GM21447 (cell line): ENCODE data around the gene LLGL2.

Experiments used
- ATAC-seq: cut with Tn5 transposase; IDR thresholded peaks from one replicate; pipeline ENCODE4 v1.9.1; 2021; ENCODE audit not compliant: unreplicated experiment

The LLGL2 gene

DNA sequence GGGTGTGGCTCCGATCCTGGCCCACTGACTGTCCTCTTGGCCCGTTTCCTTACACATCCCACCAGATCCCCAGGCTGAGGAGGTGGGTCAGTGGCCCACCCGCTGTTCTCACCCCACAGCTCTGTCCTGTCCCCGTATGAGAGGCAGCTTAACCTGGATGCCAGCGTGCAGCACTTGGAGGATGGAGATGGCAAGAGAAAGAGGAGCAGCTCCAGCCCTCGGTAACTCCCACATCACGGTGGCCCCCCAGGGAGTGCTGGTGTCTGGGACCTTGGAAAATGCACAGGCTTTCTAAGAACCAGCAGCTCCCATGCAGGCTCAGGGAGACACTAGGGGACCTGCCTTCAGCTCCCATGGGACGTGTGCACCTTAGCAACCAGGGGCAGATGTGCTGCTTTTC lies 4.2 kb upstream of the LLGL2 start:
- ATAC-seq: no peak

DNA sequence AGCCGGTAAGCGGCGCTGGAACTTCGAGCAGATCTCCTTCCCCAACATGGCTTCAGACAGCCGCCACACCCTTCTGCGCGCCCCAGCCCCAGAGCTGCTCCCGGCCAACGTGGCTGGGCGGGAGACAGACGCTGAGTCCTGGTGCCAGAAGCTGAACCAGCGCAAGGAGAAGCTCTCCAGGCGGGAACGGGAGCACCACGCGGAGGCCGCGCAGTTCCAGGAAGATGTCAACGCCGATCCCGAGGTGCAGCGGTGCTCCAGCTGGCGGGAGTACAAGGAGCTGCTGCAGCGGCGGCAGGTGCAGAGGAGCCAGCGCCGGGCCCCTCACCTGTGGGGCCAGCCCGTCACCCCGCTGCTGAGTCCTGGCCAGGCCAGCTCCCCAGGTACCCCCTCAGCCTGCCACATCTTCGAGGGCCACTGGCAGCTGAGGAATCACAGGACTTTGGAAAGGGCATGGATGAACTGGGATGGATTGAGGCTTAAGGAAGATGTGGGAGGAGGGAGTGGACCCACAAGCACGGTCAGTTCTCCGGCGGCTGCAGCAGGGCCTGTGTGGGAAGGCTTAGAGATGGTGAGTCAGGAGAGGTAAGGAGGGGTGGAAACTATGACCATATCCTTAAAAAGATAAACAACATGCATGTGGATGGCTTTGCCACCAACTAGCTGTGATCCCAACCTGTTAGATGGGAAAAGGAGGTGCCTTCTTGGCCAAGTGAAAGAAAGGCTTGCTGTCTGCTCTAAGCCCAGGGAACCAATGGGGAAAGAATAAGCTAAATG lies 3.4 kb upstream of the LLGL2 start:
- no peak for ATAC-seq

DNA sequence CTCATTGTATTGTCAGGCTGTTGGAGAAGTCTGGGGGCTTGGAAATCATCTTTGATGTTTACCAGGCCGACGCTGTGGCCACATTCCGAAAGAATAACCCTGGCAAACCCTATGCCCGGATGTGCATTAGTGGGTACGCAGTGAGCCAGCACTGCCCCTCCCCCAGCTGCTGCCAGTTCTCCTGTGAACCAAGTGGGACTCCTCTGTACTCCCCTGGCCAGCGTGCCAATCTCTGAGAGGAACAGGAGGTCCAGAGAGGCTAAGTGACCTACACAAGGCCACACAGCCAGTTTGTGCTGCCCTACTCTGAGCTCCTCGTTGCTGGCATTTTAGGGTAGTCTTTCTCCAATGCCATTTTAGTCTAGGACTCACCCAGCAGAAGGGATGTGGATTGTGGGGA lies 1.9 kb upstream of the LLGL2 start:
- no peak for ATAC-seq

GRCh38 chr17:75524269-75524969 lies 1.1 kb upstream of the LLGL2 start:
- ATAC-seq: no peak

DNA sequence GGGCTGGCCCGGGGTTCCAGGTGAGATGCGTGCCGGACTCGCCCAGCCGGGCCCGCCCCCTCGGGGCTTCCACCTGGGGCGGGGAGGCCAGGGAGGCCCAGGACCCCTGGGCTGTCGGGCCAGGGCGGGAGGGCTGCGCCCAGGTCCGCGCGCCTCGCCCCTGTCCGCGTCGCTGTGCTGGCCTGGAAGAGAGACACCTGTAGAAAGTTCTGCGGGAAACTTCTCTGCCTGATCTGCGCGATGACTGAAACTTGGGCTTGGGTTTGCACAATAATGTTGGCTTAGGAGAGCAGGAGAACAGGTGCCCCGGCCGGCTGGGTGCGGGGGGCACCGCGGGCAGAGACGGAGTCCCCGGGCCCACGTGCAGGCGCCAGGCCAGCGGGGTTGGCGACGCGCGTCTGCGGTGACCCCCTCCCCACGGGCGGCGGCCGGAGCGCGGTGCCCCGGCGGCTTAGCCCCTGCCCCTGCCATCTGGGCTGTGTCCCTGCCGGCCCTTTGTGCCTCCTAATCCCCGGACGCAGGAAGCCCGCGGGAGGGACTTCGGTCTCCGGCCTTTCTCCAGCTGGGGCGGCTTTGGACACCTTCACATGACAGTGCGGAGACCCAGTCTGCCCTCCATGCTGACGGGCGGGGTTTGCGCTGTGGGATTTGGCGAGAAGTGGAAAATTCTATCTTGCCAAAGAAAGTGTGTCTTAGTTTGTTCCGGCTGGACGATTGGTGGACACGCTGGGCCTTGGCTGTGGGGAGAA lies 483 bp downstream of the LLGL2 start:
- ATAC-seq: no peak

DNA sequence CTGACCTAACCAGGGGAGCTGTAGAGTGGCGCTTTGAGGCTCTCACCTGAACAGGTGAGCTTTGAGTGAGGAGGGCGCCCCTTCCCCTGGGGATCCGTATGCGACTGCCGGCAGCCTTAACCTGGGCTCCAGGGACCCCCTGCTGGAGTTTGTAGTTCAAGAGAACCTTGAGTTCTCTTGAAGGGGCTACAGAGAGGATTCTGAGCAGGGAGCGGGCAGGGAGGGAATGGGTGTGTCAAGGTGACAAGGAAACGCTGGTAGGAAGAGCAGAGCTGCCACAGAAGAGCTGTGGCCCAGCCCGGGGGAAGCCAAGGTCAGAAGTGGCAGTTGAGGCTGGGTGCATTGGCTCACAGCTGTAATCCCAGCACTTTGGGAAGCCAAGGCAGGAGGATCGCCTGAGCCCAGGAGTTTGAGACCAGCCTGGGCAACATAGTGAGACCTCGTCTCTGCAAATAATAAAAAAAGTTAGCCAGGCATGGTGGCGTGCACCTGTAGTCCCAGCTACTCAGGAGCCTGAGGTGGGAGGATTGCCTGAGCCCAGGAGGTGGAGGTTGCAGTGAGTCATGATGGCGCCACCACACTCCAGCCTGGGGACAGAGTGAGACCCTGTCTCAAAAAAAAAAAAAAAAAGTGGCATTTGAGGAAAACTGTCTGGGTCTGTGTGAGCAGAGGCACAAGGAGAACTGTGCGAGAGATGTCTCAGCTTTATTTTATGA lies 1.2 kb downstream of the LLGL2 start:
- ATAC-seq: no peak

DNA sequence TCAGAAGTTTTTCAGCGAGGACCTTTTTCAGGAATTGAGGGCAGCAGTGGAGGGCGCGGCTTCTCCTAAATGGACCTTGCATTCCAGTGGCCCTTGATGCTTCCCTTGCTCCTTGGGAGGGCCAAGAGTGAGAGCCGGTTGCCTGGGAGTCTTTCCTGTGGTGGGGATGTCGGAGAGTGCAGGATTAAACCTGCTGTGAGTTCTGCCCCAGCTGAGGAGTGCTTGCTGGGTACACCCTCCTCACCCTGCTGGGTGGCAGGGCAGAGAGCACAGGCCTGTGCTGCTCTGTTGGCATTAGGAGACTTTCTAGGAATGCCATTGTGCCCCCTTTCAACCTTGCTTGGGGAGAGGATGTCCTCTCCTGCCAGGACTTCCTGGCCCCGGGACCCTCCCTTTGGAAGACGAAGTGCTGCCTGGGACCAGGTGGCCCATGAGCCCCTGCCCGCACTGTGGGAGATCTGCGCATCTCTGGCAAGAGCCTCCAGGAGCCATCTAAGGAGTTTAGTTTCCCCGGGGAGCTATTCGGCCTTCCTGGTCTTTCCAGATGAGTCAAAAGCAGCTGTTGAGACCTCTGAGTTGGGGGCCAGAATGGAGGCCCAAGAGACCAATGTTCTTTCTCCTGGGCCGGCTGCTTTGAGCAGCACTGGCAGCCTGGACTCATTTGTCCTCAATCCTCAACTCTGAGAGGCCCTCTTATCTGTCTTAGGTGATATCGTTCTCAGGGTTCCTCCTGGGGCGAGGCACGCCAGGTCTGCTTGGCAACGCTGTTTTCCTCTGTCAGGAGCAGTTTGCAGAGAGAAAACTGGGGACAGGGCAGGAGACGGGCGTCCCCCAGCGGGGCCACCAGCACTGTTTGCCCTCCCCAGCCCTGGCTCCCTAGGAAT lies 5.6 kb downstream of the LLGL2 start:
- no peak for ATAC-seq

GRCh38 chr17:75531721-75532072 lies 6.2 kb downstream of the LLGL2 start:
- no peak for ATAC-seq

DNA sequence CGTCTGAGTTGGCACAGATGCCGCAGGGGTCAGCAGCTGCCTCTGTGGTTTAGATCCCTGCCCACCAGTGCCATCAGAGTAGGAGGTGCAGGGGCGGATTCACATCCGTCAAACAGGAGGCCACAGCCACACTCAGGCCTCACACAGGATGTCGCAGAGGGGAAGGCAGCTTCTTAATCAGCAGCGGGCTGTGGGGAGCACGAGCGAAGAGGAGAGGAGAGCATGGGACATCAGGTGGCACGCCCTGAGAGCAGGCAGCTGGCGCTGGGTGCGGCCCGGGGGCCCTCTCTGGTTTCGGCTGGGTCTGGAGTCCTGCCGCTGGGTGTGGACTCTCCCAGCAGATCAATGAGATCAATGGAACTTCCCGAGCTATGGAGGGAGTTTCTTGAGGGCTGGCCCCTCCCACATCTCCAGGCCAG lies 9.6 kb downstream of the LLGL2 start:
- ATAC-seq: no peak

DNA sequence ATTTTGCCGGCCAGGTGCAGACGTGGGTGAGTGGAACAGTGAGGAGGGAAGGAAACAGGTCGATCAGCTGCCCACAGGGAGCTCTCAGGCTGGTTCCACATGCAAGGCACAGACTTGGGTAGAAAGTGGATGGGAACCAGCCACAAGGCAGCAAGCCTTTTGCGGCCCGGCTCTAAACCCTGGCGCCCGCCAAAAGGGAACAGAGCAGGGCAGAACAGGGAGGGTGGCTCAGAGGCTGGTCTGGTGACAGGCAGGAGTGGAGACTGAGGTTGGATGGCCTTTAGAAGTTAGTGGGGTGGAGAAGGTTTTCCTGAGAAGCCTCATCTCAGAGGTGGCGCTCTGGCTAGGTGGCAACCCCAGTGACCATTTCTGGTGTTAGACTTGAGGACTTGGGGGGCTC lies 10.4 kb downstream of the LLGL2 start:
- ATAC-seq: no peak

GRCh38 chr17:75536366-75536765 lies 10.9 kb downstream of the LLGL2 start:
- ATAC-seq: no peak

- no peak for ATAC-seq
Observed at GRCh38 chr17:75539967-75540729, 14.7 kb downstream of the LLGL2 start.

GRCh38 chr17:75540923-75541503 lies 15.5 kb downstream of the LLGL2 start:
- ATAC-seq: no peak

GRCh38 chr17:75542229-75542628 lies 16.7 kb downstream of the LLGL2 start:
- no peak for ATAC-seq

- no peak for ATAC-seq
Observed at GRCh38 chr17:75542728-75543336, 17.3 kb downstream of the LLGL2 start.

GRCh38 chr17:75544250-75544649 lies 18.8 kb downstream of the LLGL2 start:
- ATAC-seq: no peak

GRCh38 chr17:75546181-75546580 lies 20.7 kb downstream of the LLGL2 start:
- ATAC-seq: no peak

DNA sequence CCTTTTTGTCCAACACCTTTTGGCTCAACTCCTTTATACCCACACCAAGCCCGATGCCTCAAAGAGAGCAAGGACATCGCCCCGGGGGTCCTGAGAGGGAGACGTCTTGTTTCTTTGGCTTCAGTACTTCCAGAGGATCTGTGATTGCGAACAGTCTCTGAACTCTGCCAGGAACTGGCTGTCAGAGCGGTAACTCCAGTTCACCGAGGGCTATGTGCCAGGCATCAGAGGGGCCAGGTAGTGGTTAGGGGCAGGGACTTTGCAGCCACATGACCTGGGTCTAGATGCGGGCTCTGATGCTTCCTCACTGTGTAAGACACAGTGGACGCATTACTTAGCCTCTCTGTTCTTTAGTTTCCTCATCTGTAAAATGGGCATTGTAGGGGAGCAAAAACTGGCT lies 21.6 kb downstream of the LLGL2 start:
- ATAC-seq: no peak

- no peak for ATAC-seq
Observed at GRCh38 chr17:75548813-75549212, 23.3 kb downstream of the LLGL2 start.
